Endothelial cell of umbilical vein (primary cell): ENCODE results near the gene CSNK1G1. TPM values are rescaled to one million over a fixed set of nuclear protein-coding genes. Genes with fewer than 3 reads are reported as not detected.

Experiments
- BruUV-seq: library from RNA; stranded (reverse); fragments of 400-500 nt; replicated peaks from 2 replicates; lab custom pipeline; 2021; lab: Mats Ljungman, UMichigan
- CTCF ChIA-PET: fragments of 300-600, 350-600 bp; sonication (Branson Sonifier 250); formaldehyde crosslinking; loops from one replicate; lab custom pipeline; 2021; ENCODE audit warnings: antibody characterized with exemption, inconsistent platforms; lab: Charles Lee
- POLR2A ChIA-PET: fragments of 300-600, 350-600 bp; sonication (Branson Sonifier 250); formaldehyde crosslinking; loops from one replicate; lab custom pipeline; 2021; ENCODE audit warnings: antibody characterized with exemption, inconsistent platforms; lab: Charles Lee
- DNase-seq: peaks from one replicate; pipeline ENCODE4 v3.0.0-alpha.2; 2011; ENCODE audit warnings: low read depth, low spot score
- FAIRE-seq: peaks from 2 replicates; lab custom pipeline; 2011; peaks lifted over from hg19 to GRCh38; lab: Jason Lieb, UNC
- H2AFZ ChIP-seq: 2 replicates; pipeline ENCODE4 v1.6.0; 2012; ENCODE audit warnings: low read depth, low read length, control low read depth, inconsistent platforms
- H3K27ac ChIP-seq: 2 replicates; pipeline ENCODE4 v1.5.1; 2011; ENCODE audit warnings: low read depth, mild to moderate bottlenecking, control low read depth, low read length, moderate library complexity; ENCODE audit not compliant: insufficient read depth
- H3K27me3 ChIP-seq, 2 experiments: 2 replicates each; pipeline versions ENCODE4 v1.6.0 to v1.6.1; 2011; ENCODE audit warnings: low read length in 2 of 2, mixed read lengths in 1 of 2; ENCODE audit not compliant: control insufficient read depth in 2 of 2, insufficient read depth in 2 of 2
- H3K36me3 ChIP-seq, 2 experiments: 2 replicates in 1 of 2; 3 replicates in 1 of 2; pipeline ENCODE4 v1.5.1; 2011; ENCODE audit warnings: low read length in 2 of 2, mild to moderate bottlenecking in 1 of 2, moderate library complexity in 1 of 2; ENCODE audit not compliant: control insufficient read depth in 2 of 2, insufficient read depth in 2 of 2; ENCODE audit errors: extremely low read depth in 1 of 2
- H3K4me1 ChIP-seq: 3 replicates; pipeline ENCODE4 v1.5.1; 2011; ENCODE audit warnings: mild to moderate bottlenecking, low read length; ENCODE audit not compliant: control insufficient read depth, insufficient read depth; ENCODE audit errors: extremely low read depth
- H3K4me2 ChIP-seq: 2 replicates; pipeline ENCODE4 v1.6.1; 2011; ENCODE audit warnings: low read length, control low read depth, mixed read lengths; ENCODE audit not compliant: insufficient read depth
- H3K4me3 ChIP-seq, 3 experiments: fragments of 200-600 bp in 1 of 3; sonication (generic), shearing (Covaris generic) in 1 of 3; replicated peaks in 1 of 3; 2 replicates each; pipeline ENCODE4 v1.5.1; 2011 to 2016; ENCODE audit warnings: control low read depth in 3 of 3, low read length in 3 of 3, mild to moderate bottlenecking in 2 of 3, inconsistent platforms in 1 of 3, low read depth in 1 of 3, moderate library complexity in 1 of 3; ENCODE audit not compliant: insufficient read depth in 1 of 3
- H3K79me2 ChIP-seq: 2 replicates; pipeline ENCODE4 v1.6.0; 2012; ENCODE audit warnings: low read length, inconsistent platforms; ENCODE audit not compliant: control insufficient read depth, insufficient read depth
- H3K9ac ChIP-seq: replicated peaks from 2 replicates; pipeline ENCODE3; 2011; ENCODE audit warnings: low read length, control low read depth; ENCODE audit not compliant: insufficient read depth; ENCODE audit errors: extremely low read depth
- H3K9me1 ChIP-seq: replicated peaks from 3 replicates; pipeline ENCODE4 v1.6.0; 2011; ENCODE audit warnings: mild to moderate bottlenecking, low read length; ENCODE audit not compliant: control insufficient read depth, insufficient read depth; ENCODE audit errors: extremely low read depth
- H3K9me3 ChIP-seq: replicated peaks from 2 replicates; pipeline ENCODE4 v1.5.1; 2012; ENCODE audit warnings: low read length, inconsistent platforms; ENCODE audit not compliant: control insufficient read depth, insufficient read depth
- H4K20me1 ChIP-seq: replicated peaks from 2 replicates; pipeline ENCODE3; 2011; ENCODE audit warnings: mild to moderate bottlenecking, low read length; ENCODE audit not compliant: control insufficient read depth, insufficient read depth; ENCODE audit errors: extremely low read depth
- EZH2 ChIP-seq: IDR thresholded peaks from 2 replicates; pipeline ENCODE4 v1.6.1; 2012; ENCODE audit warnings: borderline replicate concordance, low read depth, mild to moderate bottlenecking, moderate library complexity, low read length, inconsistent platforms; ENCODE audit not compliant: severe bottlenecking
- FOS ChIP-seq: IDR thresholded peaks from 2 replicates; pipeline ENCODE4 v1.6.1; 2011; ENCODE audit warnings: mild to moderate bottlenecking, low read length, moderate library complexity, borderline replicate concordance; ENCODE audit not compliant: insufficient read depth
- GATA2 ChIP-seq: IDR thresholded peaks from 2 replicates; pipeline ENCODE4 v1.7.0; 2011; ENCODE audit warnings: low read depth, mild to moderate bottlenecking, moderate library complexity, mixed read lengths, low read length; ENCODE audit not compliant: insufficient read length, insufficient read depth
- JUN ChIP-seq: IDR thresholded peaks from 2 replicates; pipeline ENCODE4 v1.6.1; 2011; ENCODE audit warnings: borderline replicate concordance, low read depth; ENCODE audit not compliant: insufficient read length, insufficient read depth
- MYC ChIP-seq: IDR thresholded peaks from one replicate; pipeline ENCODE4 v1.6.1; 2011; ENCODE audit warnings: mild to moderate bottlenecking, low read depth, low read length
- POLR2A ChIP-seq: IDR thresholded peaks from 2 replicates; pipeline ENCODE4 v1.6.1; 2012; ENCODE audit warnings: low read depth, mild to moderate bottlenecking, control low read depth, low read length
- POLR2AphosphoS5 ChIP-seq: IDR thresholded peaks from 2 replicates; pipeline ENCODE4 v1.6.1; 2012; ENCODE audit warnings: low read depth, mild to moderate bottlenecking, control low read depth, low read length, moderate library complexity; ENCODE audit not compliant: insufficient read depth
- dilution Hi-C: fragments of 300-500 bp; cut with MboI; formaldehyde crosslinking; loops from one replicate; pipeline ENCODE4 v1.15.0; 2019; ENCODE audit warnings: low sequenced_read_pairs; ENCODE audit not compliant: extremely low pct_ligation_motif_present
- intact Hi-C: fragments of 100-400 bp; cut with micrococcal nuclease; formaldehyde crosslinking; loops from one replicate; pipeline ENCODE4 v1.10.0; 2022
- polyA plus RNA-seq, 4 experiments: library from polyadenylated mRNA; depleted of rRNA in 3 of 4; stranded (reverse) in 3 of 4; unstranded in 1 of 4; fragments of >200 nt; gene quantifications; 2 replicates each; pipeline versions ENCODE4 v1.2.1 to v1.2.3, GENCODE V29; 2011 to 2012; ENCODE audit warnings: missing spikeins in 1 of 4
- total RNA-seq: library from RNA; stranded (reverse); gene quantifications from 2 replicates; pipeline ENCODE4 v1.2.3, GENCODE V29; 2021
- TF ChIP-seq, protein P1 (sequence below), 2 donors: IDR thresholded peaks; 1 replicate in 1 of 2; 2 replicates in 1 of 2; pipeline ENCODE4 v1.5.1; 2011; ENCODE audit warnings: low read length in 2 of 2, mild to moderate bottlenecking in 2 of 2, moderate library complexity in 2 of 2, control low read depth in 1 of 2, inconsistent platforms in 1 of 2, low read depth in 1 of 2; ENCODE audit not compliant: insufficient read depth in 1 of 2; ENCODE audit errors: extremely low read depth in 1 of 2
- TF ChIP-seq, protein P2 (sequence below): IDR thresholded peaks from 2 replicates; pipeline ENCODE4 v1.6.1; 2011; ENCODE audit not compliant: insufficient read depth, insufficient read length

CSNK1G1 gene
- total and polyA plus RNA-seq, 2 donors (not counting 3 experiments of a cell fraction or from before 2014, with no cell fraction given), result 9.0 to 31.7 TPM

GRCh38 chr15:64191971-64192830 is 163.8 kb downstream of the CSNK1G1 start:
- no peaks in the 10 kb centered on the region for H3K27me3 ChIP-seq
- no peak overlapping the region for H3K9ac ChIP-seq
- no peak overlapping the region for H2AFZ ChIP-seq
- intact Hi-C loops, result no loop called here
- H3K4me2 ChIP-seq, result no peak overlapping the region
- no peak for TF ChIP-seq FOS
- TF ChIP-seq POLR2A, result no peak
- no peak for TF ChIP-seq EZH2
- TF ChIP-seq, protein P1, sequence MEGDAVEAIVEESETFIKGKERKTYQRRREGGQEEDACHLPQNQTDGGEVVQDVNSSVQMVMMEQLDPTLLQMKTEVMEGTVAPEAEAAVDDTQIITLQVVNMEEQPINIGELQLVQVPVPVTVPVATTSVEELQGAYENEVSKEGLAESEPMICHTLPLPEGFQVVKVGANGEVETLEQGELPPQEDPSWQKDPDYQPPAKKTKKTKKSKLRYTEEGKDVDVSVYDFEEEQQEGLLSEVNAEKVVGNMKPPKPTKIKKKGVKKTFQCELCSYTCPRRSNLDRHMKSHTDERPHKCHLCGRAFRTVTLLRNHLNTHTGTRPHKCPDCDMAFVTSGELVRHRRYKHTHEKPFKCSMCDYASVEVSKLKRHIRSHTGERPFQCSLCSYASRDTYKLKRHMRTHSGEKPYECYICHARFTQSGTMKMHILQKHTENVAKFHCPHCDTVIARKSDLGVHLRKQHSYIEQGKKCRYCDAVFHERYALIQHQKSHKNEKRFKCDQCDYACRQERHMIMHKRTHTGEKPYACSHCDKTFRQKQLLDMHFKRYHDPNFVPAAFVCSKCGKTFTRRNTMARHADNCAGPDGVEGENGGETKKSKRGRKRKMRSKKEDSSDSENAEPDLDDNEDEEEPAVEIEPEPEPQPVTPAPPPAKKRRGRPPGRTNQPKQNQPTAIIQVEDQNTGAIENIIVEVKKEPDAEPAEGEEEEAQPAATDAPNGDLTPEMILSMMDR (IDR thresholded peaks at IDR 0.05; ENCODE audit: extremely low read depth in 1 of 2, insufficient read depth in 1 of 2, low read depth in 1 of 2, low read length in 2 of 2), result no peak
- no peak for TF ChIP-seq JUN
- no peak for TF ChIP-seq GATA2
- TF ChIP-seq, protein P2, sequence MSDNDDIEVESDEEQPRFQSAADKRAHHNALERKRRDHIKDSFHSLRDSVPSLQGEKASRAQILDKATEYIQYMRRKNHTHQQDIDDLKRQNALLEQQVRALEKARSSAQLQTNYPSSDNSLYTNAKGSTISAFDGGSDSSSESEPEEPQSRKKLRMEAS, result no peak
- no peak for TF ChIP-seq POLR2AphosphoS5
- no peak for TF ChIP-seq MYC
- ChIA-PET POLR2A (no interaction called here), CTCF (interaction anchor here (0.8 to 1.3 kb wide), 2 partner anchors 8 to 10 kb away, joined by 3 read pairs; no protein-coding TSS in a partner anchor)
- no peaks in the 10 kb centered on the region for H3K9me1 ChIP-seq
- no peaks in the 10 kb centered on the region for H4K20me1 ChIP-seq
- H3K9me3 ChIP-seq, result no peaks in the 10 kb centered on the region
- FAIRE-seq (no peak), DNase-seq (no peak)
- no TSS peak for BruUV-seq
- dilution Hi-C loops, result no loop called here
- H3K27ac ChIP-seq, result no peak overlapping the region
- H3K4me3 ChIP-seq, result no peak overlapping the region
- no peaks in the 10 kb centered on the region for H3K36me3 ChIP-seq
- no peaks in the 10 kb centered on the region for H3K4me1 ChIP-seq
- H3K79me2 ChIP-seq, result no peaks in the 10 kb centered on the region
